ENCODE results near the gene TBXT. TPM values are rescaled to one million over a fixed set of nuclear protein-coding genes. Genes with fewer than 3 reads are reported as not detected.

The TBXT gene
- total and polyA plus RNA-seq, 2 of the 8 experiments (the other 6 are each of a cell fraction or from before 2014, with no cell fraction given): 0.18 to 0.24 TPM

- no peak for TF ChIP-seq ATF2 (IDR thresholded peaks at IDR 0.05; ENCODE audit: low read length)
- no peak for TF ChIP-seq KDM4A (IDR thresholded peaks at IDR 0.05; ENCODE audit: low read depth, low read length, severe bottlenecking)
- no peak for TF ChIP-seq NANOG (IDR thresholded peaks at IDR 0.05; ENCODE audit: insufficient read depth, low read depth, low read length, poor library complexity, severe bottlenecking)
- TF ChIP-seq TCF12 (IDR thresholded peaks at IDR 0.05; ENCODE audit: low read depth, low read length): no peak
- no peak for TF ChIP-seq TAF7 (optimal IDR thresholded peaks at IDR 0.05; ENCODE audit: borderline replicate concordance, low read depth, low read length)
- no peak for TF ChIP-seq POLR2AphosphoS5 (IDR thresholded peaks at IDR 0.05; ENCODE audit: low read depth, low read length)
These were observed 4.9 kb downstream of the TBXT start (continued) for GRCh38 chr6:166162599-166163342.

Data from H1 (cell line).